ENCODE results near the gene FST. TPM values are rescaled to one million over a fixed set of nuclear protein-coding genes. Genes with fewer than 3 reads are reported as not detected.

Gene FST
- total RNA-seq, 1 experiment from 2014 or later: not detected

DNA sequence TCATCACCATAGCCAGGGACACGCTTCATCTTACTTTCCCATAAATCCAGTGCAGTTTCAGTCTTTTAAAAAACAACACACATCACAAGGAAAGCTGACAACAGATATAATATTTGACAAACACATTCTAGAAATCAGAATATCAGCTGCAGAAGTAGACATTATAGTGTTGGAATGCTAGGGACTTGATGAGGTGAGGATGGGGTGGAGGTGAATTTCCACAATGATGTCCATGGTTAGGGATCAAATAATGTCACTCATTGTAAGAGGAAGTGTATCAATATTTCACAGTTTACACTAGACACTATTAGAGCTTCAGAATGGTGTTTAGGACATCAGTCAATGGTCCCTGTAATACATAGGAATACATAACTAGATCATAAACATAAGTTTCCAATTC lies 7.0 kb downstream of the FST start:
- intact Hi-C loops (cut with micrococcal nuclease; ENCODE audit: unreplicated experiment): no loop called here

GRCh38 chr5:53488195-53488722 lies 7.8 kb downstream of the FST start:
- Histone ChIP-seq H3K4me1 (ENCODE audit: insufficient read depth, low read length, poor library complexity, severe bottlenecking) (no peaks in the 10 kb centered on the region), H3K27me3 (replicated peaks; ENCODE audit: insufficient read depth, low read depth, low read length, poor library complexity) (peaks cover 39% of the 10 kb centered on the region), H3K9me3 (ENCODE audit: low read depth, low read length, poor library complexity, severe bottlenecking) (no peaks in the 10 kb centered on the region), H3K4me3 (ENCODE audit: low read depth, low read length, poor library complexity, severe bottlenecking) (no peak overlapping the region), H3K36me3 (ENCODE audit: insufficient read depth, low read length, poor library complexity, severe bottlenecking) (no peaks in the 10 kb centered on the region), H3K27ac (ENCODE audit: low read depth, low read length, poor library complexity, severe bottlenecking) (no peak overlapping the region)
- BruUV-seq (replicated peaks): no TSS peak
- ChIA-PET POLR2A (ENCODE audit: low non-redundant PET) (no interaction called here), CTCF (no interaction called here)
- intact Hi-C loops (cut with micrococcal nuclease; ENCODE audit: unreplicated experiment): no loop called here
- TF ChIP-seq CTCF (conservative IDR thresholded peaks at IDR 0.05; ENCODE audit: low read depth, low read length): no peak
- DNase-seq (ENCODE audit: low spot score): no peak

More for the DNA sequence above, 7.0 kb downstream of the FST start:
- no TSS peak for BruUV-seq (replicated peaks)
- Histone ChIP-seq H3K9me3 (ENCODE audit: low read depth, low read length, poor library complexity, severe bottlenecking) (no peaks in the 10 kb centered on the region), H3K36me3 (ENCODE audit: insufficient read depth, low read length, poor library complexity, severe bottlenecking) (no peaks in the 10 kb centered on the region), H3K4me3 (ENCODE audit: low read depth, low read length, poor library complexity, severe bottlenecking) (no peak overlapping the region), H3K27me3 (replicated peaks; ENCODE audit: insufficient read depth, low read depth, low read length, poor library complexity) (peaks cover 47% of the 10 kb centered on the region), H3K27ac (ENCODE audit: low read depth, low read length, poor library complexity, severe bottlenecking) (no peak overlapping the region), H3K4me1 (ENCODE audit: insufficient read depth, low read length, poor library complexity, severe bottlenecking) (no peaks in the 10 kb centered on the region)
- POLR2A ChIA-PET (ENCODE audit: low non-redundant PET): no interaction called here
- no peak for DNase-seq (ENCODE audit: low spot score)
- TF ChIP-seq EZH2 (IDR thresholded peaks at IDR 0.05; ENCODE audit: borderline replicate concordance, low read depth, low read length, poor library complexity, severe bottlenecking) (no peak), CTCF (conservative IDR thresholded peaks at IDR 0.05; ENCODE audit: low read depth, low read length) (no peak)
- CTCF ChIA-PET: no interaction called here

DNA sequence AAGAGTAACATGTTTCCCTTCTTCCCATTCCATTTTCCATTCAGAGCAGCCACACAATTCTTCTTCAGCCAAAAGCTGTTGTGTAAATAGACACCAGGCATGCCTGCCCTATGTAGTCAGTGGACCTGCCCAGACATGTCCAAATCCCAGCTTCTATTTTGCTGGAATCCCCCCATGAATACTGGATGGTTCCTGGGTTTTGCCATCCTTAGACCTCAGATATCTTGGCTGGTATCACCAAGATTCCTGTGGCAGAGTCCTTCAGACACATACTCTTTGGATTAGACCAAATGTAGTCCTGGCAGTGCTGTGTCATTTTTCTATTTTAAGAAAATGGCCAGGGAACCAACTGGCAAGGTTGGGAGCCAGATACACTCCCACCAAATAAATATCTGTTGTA lies 10.3 kb downstream of the FST start:
- H3K4me3 ChIP-seq (ENCODE audit: low read depth, low read length, poor library complexity, severe bottlenecking): no peak overlapping the region
- intact Hi-C loops (cut with micrococcal nuclease; ENCODE audit: unreplicated experiment): no loop called here
- ChIA-PET CTCF (no interaction called here), POLR2A (ENCODE audit: low non-redundant PET) (no interaction called here)
- H3K27ac ChIP-seq (ENCODE audit: low read depth, low read length, poor library complexity, severe bottlenecking): no peak overlapping the region
- no peaks in the 10 kb centered on the region for H3K36me3 ChIP-seq (ENCODE audit: insufficient read depth, low read length, poor library complexity, severe bottlenecking)
- H3K9me3 ChIP-seq (ENCODE audit: low read depth, low read length, poor library complexity, severe bottlenecking): no peaks in the 10 kb centered on the region
- BruUV-seq (replicated peaks): no TSS peak
- TF ChIP-seq CTCF (conservative IDR thresholded peaks at IDR 0.05; ENCODE audit: low read depth, low read length) (no peak), EZH2 (IDR thresholded peaks at IDR 0.05; ENCODE audit: borderline replicate concordance, low read depth, low read length, poor library complexity, severe bottlenecking) (no peak)
- DNase-seq (ENCODE audit: low spot score): no peak
- H3K4me1 ChIP-seq (ENCODE audit: insufficient read depth, low read length, poor library complexity, severe bottlenecking): no peaks in the 10 kb centered on the region
- H3K27me3 ChIP-seq (replicated peaks; ENCODE audit: insufficient read depth, low read depth, low read length, poor library complexity): peaks cover 19% of the 10 kb centered on the region

Measured in A673 (cell line).